Hair follicular keratinocyte (primary cell): ENCODE data around the gene EXOG. TPM values are rescaled to one million over a fixed set of nuclear protein-coding genes. Genes with fewer than 3 reads are reported as not detected.

Experiments used
- total RNA-seq: library from RNA; depleted of rRNA; stranded (reverse); fragments of >200 nt; gene quantifications from 2 replicates; pipeline ENCODE4 v1.2.3, GENCODE V29; 2015

The EXOG gene, protein sequence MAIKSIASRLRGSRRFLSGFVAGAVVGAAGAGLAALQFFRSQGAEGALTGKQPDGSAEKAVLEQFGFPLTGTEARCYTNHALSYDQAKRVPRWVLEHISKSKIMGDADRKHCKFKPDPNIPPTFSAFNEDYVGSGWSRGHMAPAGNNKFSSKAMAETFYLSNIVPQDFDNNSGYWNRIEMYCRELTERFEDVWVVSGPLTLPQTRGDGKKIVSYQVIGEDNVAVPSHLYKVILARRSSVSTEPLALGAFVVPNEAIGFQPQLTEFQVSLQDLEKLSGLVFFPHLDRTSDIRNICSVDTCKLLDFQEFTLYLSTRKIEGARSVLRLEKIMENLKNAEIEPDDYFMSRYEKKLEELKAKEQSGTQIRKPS
- 2.7 and 3.5 TPM in 2 replicates for total RNA-seq

DNA sequence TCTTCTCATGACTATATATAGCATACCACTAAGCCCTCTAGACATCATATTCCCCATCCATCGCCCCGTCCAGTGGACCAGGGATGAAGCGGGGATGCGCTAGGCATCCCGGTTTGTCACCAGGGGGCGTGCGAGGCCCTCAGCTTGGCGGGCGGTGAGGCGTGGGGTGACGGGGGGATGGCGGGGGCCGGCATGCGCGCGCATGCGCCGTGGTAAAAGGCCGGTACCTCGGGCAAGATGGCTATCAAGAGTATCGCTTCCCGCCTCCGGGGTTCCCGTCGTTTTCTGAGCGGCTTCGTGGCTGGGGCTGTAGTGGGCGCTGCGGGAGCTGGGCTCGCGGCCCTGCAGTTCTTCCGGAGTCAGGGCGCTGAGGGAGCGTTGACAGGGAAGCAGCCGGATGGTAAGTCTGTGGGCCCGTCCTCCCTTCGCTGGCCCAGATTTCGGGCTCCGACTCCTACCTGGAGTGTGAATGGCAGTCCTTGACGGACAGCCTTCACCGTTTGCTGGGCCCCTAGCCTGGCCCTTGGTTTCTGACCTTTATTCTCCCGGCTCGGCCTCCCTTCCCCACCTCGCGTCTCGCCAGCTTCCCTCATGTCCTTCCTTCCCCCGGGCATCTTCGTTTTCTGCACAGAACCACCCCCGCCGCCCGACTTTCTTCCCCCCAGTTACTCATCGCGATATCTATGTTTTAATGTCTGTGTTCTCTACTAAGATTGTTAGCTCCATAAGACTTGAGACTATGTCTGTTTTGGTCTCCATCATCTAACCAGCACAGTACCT is at the start of gene EXOG:
Gene EXOG (plus strand): TSS at position 210 of the 780 bp plus-strand sequence. CDS start 28 bp downstream, at position 238.

DNA sequence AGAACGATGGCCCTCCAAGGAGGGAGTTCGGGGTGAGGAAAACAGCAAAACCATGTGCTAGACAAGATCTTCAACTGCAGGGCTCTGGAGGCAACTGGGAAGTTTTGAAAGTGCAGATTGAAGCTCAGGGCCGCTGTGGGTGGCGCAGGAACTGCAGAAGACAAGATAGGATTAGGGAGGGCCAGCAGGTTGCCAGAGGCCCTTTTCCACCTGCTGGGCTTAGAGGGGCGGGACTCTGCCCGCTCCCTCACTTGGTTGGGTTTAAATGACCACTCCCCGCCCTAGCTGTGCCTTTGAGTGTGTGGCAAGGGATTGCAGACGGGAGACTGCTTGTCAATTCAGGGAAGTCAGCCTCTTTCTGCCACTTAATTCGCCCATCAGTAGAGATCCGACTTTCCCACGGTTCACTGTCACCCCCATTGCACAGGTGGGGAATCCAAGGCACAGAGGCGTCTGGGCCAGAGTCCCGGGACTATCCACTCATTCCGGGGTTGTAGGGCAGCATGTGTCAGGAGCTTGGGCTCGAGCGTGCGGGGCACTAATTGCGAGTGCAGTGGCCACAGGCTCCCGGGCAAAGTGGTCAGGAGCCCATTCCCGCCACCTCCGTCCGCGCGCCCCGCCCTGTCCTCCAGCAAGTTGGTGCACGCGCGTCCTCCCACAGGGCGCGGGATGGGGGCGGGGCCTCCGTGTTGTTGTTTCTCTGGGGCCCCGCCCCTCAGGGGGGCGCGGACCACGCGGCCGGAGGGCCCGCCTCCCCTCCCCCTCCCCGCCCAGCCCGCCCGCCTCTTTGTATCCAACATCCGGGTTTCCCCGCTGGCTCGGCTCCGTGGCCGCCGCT is 42.8 kb upstream of the EXOG start, which contains the start of gene ACVR2B:
Gene ACVR2B (plus strand): TSS at position 816 of the 838 bp plus-strand sequence. CDS start 433 bp downstream, outside the sequence.

Other genes starting within 250 kb of the EXOG start
- gene SLC22A13, start 230.5 kb upstream of the EXOG start, total RNA-seq = not detected in 2 replicates
- not detected in 2 replicates for gene SLC22A14, start 214.0 kb upstream of the EXOG start, total RNA-seq
- 2.5 and 2.7 TPM in 2 replicates for gene XYLB, start 149.6 kb upstream of the EXOG start, total RNA-seq
- 1.1 and 3.2 TPM in 2 replicates for gene ACVR2B, start 42.5 kb upstream of the EXOG start, total RNA-seq
- under 0.01 and 0.04 TPM in 2 replicates for gene SCN5A, start 153.3 kb downstream of the EXOG start, total RNA-seq